GDM1 (cell line): ENCODE measurements around the gene NEU4.
"Not testable (repeated sequence)": the region's sequence is repeated elsewhere in the genome, so short reads cannot be mapped to it uniquely, and the experiment has no call there.

Experiments
- DNase-seq: peaks from one replicate; lab custom pipeline; 2025; lab: John Stamatoyannopoulos, UW

Gene NEU4

DNA sequence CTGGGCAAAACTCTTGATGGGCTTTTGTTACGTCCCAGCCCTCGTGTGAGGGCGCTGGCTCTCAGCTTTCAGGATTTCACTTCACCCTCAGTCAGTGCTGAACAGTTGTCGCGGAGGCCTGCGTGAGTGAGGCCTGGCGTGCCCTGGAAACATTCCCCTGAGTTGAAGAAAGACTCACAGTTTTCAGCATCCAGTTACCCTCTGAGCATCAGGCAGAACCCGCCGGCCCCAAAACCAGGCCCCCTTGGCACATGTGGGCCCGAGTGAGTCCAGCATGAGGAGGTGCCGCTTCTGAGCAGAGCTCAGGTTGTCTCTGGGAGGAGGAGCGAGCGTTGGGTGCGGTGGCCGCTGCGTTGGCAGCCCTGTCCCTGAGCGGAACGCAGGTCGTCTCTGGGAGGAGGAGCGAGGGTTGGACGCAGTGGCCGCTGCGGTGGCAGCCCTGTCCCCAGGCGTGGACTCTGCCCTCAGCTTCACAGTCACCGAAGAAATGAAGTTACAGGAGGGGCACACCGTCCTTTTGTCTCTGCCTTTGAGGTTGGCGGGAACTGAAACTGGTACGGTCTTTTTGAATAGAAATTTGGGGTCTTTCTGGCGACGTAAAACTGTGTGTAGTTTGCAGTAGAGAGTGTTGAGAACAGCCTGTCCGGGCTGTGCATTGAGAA, at the start of gene NEU4:
Gene NEU4 (plus strand): TSS at position 473 of the 662 bp plus-strand sequence. CDS start 5,292 bp downstream, outside the sequence.
- no peak for DNase-seq

DNA sequence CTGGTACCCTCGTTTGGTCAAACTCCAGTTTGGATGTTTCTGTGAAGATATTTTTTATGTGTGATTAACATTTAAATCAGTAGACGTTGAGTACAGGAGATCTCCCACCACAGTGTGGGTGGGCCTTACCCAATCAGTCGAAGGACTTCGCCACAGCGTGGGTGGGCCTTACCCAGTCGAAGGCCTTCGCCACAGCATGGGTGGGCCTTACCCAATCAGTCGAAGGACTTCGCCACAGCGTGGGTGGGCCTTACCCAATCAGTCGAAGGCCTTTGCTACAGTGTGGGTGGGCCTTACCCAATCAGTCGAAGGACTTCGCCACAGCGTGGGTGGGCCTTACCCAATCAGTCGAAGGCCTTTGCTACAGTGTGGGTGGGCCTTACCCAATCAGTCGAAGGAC, 49.1 kb upstream of the NEU4 start:
- DNase-seq = not testable (repeated sequence)

DNA sequence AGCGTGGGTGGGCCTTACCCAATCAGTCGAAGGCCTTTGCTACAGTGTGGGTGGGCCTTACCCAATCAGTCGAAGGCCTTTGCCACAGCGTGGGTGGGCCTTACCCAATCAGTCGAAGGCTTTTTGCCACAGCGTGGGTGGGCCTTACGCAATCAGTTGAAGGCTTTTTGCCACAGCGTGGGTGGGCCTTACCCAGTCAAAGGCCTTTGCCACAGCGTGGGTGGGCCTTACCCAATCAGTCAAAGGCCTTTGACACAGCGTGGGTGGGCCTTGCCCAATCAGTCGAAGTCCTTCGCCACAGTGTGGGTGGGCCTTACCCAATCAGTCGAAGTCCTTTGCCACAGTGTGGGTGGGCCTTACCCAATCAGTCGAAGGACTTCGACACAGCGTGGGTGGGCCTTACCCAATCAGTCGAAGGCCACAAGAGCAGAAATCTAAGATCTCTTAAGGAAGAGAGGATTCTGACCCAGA, 48.7 kb upstream of the NEU4 start:
- no peak for DNase-seq

GRCh38 chr2:241762321-241762932, 46.6 kb upstream of the NEU4 start:
- DNase-seq = no peak

GRCh38 chr2:241762933-241763369, 46.0 kb upstream of the NEU4 start:
- no peak for DNase-seq

DNA sequence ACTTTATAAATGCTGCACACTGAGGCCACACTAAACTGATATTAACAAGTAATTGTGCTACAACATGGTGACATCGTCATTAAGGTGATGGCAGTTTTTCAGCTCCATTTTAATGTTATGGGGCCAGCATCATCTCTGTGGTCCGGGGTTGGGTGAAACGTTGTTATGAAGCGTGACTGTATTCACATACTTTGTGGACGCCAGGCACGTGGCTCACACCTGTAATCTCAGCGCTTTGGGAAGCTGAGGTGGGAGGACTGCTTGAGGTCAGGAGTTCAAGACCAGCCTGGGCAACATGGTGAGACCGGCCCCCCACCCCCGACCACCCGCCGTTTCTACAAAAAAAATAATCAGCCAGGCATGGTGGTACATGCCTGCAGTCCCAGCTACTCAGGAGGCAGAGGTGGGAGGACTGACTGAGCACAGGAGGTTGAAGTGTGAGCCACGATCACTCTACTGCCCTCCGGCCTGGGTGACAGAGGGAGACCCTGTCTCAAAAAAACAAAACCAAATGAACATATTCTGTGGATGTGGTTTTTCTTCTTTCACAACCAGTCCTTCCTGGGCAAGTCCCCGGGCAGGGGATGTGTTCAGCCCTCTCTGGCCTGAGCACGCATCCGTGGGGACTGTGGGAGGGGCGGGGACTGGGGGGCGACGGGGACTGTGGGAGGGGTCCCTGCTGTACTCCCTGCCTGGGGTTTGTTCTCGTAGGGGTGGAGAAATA, 45.3 kb upstream of the NEU4 start:
- no peak for DNase-seq

DNA sequence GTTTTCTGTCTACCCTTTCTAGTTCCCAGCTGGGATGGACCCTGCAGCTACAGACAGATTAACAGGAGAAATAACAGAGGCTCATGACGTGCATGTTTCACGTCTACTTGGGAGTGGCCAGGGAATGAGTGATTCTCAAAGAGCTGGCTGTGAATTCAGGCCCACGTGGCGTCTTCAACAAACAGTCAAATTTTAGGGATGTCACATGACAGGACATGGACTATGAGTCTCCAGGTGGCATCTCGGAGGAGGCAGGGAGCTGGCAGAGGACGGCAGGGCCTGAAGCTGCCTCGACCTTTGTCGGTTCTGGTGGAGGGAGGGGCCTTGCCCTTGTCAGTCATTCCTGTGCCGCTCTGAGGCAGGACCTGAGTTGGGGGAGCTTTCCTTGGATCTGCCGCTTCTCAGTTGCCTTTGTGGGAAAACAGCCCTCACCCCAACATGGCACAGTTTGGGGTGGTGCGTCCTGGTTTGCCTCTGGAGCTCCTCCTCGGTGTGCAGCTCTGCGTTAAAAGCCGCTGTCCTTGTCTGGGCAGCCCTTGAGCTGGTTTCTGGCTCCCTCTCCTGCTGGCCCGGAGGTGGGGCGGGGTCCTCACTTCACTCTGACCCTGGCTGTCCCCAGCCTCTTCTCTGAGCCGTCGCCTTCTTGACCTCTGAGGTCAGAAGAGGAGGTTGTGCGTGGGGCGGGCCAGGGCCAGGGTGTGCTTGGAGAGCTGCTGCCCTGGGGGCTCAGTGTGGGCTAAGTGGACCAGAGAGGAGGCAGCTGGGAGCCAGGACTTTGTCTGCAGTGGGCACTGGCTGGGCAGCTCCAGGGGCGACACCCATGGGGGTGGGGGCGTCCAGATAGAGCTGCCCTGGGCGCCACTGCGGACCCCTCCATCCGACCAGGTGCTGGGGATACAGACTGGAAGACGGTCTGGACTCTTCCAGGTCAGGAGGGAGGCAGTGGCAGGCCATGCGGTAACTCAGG, 44.4 kb upstream of the NEU4 start:
- DNase-seq = no peak

- DNase-seq = no peak
These were observed 41.3 kb upstream of the NEU4 start for GRCh38 chr2:241767464-241768250.

- DNase-seq = no peak
These were observed 40.7 kb upstream of the NEU4 start for GRCh38 chr2:241768251-241768711.

DNA sequence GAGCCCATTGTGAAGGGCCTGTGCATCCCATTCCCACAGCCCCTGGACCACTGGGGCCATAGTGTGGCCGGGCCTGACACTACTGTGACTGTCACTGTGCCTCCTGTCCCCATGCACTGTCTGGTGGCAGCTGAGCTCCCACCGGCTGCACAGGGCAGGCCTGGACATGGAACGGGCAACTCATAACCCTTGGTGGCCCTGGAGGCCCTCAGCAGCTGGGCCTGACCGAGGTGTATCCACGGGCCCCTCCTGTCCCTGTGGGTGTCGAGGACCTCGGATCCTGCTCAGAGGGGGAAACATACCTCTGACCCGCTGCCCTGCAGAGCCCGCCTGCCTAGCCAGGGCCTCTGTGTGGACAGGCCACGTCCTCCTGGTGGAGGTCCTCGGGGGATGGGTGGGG, 40.1 kb upstream of the NEU4 start:
- no peak for DNase-seq

- DNase-seq = no peak
These were observed 39.2 kb upstream of the NEU4 start for GRCh38 chr2:241769819-241770184.

DNA sequence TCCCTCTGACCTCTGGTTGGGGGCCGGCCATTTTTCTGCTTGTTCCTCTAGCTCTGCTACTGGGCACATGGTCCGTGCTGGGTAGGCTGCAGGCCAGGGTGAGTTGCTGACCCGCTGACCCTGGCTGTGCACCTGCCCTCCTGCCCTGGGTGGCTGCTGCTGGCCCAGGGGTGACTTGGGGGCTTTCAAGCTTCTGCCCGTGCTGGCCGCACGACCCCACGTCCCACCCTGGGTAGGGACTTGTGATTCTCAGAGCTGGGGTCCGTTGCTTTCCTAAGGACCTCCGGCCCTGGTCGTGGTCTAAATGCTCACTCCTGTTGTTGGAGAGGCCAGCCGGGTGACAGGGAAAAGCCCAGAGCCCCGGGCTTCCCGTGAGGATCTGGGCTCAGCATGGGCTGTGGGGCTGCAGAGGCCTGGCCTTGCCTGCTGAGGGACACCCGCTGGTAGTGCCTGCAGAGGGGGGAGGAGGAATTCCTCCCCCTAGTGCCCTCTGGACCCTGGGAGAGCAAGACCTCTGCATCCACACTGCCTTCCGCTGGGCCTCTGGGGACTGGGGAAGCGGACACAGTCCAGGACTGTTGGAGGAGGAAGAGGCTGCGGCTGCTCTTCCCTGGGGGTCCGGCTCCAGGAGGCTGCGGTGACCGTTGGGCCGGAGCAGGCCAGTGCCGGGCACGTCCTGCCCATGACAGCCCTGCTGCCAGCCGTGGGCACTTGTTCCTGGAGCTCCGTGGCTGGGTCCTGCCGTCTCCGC, 38.6 kb upstream of the NEU4 start:
- DNase-seq = no peak

DNA sequence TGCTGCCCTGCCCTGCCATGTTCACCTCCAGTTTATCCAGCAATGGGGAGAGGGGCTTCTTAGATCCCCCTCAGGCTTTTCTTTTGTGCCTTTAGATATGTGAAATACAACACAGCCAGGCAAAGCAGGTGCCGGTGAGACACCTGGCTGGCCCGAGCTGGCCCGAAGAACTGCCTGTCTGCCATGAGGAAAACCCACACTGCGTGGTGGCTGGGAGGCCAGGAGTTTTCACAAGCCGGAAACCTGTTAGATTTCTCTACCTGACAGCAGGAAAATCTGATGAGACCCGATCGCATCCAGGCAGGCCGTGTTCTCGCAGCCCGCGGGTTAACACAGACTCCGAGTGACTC, 38.1 kb upstream of the NEU4 start:
- no peak for DNase-seq

GRCh38 chr2:241771286-241772062, 37.5 kb upstream of the NEU4 start:
- DNase-seq = no peak

DNA sequence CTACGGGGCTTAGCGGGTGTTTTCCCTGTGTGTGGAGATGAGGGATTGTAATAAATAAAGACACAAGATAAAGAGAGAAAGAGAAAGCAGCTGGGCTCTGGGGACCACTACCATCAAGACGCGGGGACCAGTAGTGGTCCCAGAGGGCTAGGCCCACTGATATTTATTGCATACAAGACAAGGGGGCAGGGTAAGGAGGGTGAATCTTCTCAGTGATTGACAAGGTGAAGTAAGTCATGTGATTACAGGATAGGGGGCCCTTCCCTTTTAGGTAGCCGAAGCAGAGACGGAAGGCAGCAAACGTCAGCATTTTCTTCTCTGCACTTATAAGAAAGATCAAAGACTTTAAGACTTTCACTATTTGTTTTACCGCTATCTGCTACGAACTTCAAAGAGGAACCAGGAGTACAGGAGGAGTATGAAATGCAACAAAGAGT, 36.9 kb upstream of the NEU4 start:
- DNase-seq = no peak

DNA sequence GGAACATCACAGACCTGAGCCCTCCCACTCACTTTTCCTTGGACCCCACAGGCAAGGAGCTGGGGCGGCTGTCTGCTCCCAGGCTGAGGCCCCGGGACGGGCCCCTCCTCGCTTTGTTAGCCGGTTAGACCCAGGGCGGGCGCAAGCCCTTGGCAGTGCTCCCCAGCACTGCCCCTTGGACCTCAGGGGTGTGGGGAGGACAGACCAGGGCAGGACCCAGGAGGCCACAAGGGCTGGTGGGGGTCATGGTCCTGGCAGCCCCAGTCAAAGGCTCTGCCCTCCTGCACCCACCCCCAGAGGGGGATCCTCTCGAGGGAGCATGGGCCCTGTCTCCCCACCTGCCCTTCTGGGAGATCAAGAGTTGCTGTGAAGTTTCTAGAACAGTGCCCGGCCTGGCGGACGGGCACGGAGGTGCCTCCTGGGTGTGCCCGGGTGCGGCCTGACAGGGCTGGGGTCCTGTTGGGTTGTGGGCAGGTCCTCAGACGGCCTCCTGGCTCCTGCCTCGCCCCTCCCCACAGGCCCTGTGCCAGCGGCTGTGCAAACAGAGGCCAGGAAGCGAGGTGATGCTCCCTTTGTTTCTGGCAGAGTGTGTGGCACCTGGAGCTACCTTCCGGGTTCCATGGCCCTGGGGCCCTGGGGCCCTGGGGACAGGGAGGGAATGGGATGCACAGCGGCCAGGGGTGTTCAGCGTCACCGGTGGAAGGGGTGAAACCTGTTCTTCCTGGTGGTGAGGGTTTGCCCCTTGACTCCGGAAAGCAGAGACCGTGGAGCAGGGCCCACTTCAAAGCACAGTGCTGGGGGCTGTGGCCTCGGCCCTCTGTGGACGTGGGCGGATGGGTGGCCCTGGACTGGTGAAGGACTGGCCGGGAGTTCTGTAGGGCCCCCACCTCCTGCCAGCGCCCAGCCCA, 35.2 kb upstream of the NEU4 start:
- DNase-seq = no peak

DNA sequence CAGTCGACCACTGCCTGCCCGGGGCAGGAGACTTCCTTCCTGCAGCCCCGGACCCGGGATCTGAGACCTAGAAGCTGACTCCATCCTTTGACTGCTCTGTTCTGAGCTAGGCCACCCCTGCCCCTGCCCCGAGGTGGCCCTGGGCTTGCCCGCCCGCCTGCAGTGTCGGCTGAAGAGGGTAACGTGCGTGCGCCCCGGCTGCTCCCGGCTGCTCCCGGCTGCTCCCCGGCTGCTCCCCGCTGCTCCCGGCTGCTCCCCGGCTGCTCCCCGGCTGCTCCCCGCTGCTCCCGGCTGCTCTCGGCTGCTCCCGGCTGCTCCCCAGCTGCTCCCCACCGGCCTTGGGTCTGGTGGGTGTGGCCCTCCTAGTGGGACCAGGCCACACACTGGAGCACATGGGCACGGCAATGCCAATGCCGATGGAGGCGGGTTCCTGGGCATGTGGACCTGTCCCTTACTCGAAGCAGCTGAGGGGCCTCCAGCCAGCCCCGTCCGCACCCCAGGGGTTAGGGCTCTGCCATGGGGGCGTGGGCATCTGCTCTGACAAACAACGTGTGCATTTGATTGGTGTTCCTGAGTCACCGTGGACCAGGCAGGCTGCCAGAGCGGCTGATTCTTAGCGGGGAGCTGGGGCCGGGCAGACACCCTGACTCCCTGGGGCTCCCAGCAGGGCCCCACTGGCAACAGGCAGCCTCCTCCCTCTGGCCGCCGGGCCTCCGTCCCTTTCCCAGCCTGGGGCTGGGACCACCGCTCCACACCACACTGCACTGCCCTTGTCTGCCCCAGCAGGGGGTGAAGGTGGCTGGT, 34.4 kb upstream of the NEU4 start:
- DNase-seq = no peak
